NCI-H2081 (cell line): ENCODE measurements around the gene MCC.
A peak's percentile ranks its signal among the peaks of the same experiment; 100 is the strongest.
"Not testable (repeated sequence)": the region's sequence is repeated elsewhere in the genome, so short reads cannot be mapped to it uniquely, and the experiment has no call there.

Experiments
- DNase-seq, 2 experiments: peaks; one replicate each; lab custom pipeline; 2025; lab: John Stamatoyannopoulos, UW

Gene MCC

GRCh38 chr5:113081881-113082546 is 406.2 kb downstream of the MCC start:
- no peak for DNase-seq

- DNase-seq = no peak
Measured at GRCh38 chr5:113081091-113081839, 407.0 kb downstream of the MCC start.

DNA sequence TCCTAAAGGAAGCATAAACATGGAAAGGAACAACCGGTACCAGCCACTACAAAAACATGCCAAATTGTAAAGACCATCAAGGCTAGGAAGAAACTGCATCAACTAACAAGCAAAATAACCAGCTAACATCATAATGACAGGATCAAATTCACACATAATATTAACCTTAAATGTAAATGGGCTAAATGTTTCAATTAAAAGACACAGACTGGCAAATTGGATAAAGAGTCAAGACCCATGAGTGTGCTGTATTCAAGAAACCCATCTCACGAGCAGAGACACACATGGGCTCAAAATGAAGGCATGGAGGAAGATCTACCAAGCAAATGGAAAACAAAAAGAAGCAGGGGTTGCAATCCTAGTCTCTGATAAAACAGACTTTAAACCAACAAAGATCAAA is 411.6 kb downstream of the MCC start:
- not testable (repeated sequence) for DNase-seq

GRCh38 chr5:113075019-113075418 is 413.2 kb downstream of the MCC start:
- no peak for DNase-seq

GRCh38 chr5:113073629-113074034 is 414.6 kb downstream of the MCC start:
- not testable (repeated sequence) for DNase-seq

DNA sequence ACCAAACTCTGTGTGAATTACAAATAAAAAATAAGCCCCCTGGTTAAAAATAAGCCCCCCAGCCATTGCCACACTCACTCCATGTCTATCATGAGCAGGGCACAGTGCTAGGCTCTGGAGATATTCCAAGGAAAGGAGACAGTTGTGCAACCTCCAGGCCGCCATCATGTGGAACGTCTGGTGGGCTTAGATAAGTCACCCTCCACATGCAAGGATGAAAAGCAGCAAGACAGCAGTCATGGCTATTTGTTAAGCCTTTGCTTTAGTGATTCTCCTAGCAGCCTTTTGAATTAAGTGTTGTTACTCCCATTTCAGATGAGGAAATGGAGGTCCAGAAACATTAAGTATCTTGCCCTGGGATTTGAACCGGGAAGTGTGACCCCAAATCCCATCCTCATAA is 416.9 kb downstream of the MCC start:
- no peak for DNase-seq

- no peak for DNase-seq
Measured at GRCh38 chr5:113070901-113071300, 417.4 kb downstream of the MCC start.

GRCh38 chr5:113068559-113068958 is 419.7 kb downstream of the MCC start:
- DNase-seq = no peak

DNA sequence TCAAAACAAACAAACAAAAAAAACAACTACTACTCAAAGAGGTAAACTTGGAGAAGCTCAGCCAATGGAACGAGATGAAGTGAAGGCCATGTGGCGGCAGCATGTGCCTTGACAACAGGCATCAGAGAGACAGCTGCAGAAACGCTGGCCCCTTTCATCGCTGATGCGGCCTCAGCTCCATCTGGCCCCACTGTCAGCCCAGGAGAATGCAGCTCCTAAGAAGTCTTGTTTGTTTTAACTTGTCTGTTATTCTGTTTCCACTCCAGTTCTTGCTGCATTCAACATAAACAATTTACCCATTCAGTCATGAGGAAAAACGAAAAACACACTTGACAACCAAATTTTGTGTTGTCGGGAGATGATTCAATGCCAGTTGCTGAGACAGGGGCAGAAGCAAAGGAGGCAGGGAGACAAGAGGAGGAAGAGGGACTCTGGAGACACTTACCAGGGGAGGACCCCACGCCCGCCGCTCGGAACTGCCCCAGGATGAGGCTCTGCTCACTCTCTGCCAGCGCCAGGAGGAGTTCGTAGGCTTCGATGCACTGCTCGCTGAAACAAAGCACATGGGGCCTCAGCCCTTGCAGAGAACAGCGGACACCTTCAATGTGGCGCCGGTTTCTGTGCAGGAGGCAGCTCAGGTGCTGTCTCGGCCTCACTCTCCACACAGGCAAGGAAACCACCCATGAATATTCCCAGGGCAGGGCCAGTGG is 420.5 kb downstream of the MCC start:
- DNase-seq = no peak

DNA sequence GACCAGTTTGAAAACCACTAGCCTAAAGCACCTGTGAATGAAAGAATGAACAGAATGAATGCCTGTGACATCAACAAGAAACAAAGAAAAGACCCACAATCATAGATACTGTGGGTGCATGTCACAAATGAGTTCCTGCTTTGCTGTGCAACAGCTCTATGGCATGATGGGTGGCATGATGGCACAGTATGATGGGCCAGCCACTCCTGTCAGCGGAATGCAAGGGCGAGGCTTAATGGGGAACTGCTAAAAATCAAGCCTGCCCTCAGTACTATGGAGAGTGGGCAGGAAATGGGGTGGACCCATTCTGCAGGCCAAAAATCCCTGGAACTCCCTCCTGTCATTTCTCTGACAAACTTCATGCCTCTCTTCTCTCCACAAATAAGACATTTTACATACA is 422.6 kb downstream of the MCC start:
- no peak for DNase-seq

GRCh38 chr5:113064806-113065205 is 423.4 kb downstream of the MCC start:
- DNase-seq = no peak

GRCh38 chr5:113063927-113064326 is 424.3 kb downstream of the MCC start:
- DNase-seq = no peak

GRCh38 chr5:113062869-113063508 is 425.3 kb downstream of the MCC start:
- no peak for DNase-seq

DNA sequence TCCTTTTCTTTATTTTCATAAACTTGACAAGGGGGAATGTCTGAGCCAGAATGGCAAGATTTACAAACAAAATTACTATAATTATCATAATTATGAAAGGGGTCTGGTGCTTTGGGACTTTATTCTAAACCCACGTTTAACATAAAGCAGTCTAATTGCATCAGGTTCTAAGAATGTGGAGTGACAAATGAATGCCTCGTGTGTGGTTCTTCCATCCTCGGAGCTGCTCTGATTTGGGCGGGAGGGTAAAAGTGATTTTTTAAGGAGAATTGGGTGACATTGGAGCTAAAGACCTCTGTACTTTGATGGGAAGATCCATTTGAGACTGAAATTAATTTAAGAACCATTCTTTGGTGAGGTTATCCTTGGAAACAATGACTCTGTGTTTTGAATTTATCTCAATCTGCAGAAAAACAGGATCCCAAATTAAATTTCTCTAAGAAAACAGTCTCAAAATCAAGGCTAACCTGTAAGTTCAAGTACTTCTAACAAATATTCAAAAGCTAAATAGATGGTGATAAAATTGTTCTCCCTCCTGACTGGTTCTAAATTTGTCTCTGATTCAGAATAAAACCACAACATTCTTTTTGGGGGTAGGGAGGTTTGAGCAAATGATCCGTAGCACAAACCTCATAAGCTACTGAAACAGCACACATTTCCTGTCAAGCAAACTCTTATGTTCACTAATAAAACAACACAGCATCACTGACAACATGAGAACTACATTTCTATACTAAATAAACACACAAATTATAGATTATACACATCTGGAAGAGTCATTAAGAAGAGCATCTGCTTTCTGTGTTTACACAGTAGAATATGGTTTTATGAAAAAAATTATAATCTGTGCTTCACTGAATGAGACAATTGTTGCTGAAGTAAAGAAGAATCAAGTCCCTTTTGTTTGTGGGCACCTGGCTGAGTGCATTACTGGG is 426.1 kb downstream of the MCC start:
- DNase-seq = peak; percentile 23 to 73

DNA sequence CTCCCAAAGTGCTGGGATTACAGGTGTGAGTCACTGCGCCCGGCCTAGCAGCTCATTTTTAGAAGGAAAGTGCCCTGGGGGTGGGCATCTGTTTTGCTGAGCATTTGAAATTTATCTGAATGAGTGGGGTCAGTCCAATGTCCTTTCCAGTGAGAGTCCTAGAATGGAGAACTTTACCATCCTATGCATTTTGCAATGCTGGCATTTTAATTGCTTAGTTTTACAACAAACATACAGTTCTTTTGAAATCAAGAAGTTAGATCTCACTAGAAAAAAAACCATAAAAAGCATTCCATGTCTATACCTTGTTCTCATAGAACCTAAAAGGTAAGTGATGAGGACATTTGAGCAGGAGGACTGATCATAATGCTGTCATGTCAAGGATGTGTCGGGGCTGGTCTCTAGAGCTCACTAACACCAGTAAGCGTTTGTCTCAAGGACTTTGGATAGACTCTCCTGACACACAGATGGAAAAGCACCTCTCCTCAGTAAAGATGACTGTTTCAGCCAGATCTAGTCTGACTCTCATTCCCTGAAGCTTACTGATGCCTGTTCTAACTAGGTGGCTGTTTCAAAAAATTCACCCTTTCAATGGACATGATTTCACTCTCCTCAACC is 427.7 kb downstream of the MCC start:
- DNase-seq = no peak

GRCh38 chr5:113059232-113060040 is 428.8 kb downstream of the MCC start:
- DNase-seq = peak in 1 of 2 experiments; percentile 33

- DNase-seq = no peak
Measured at GRCh38 chr5:113058706-113059226, 429.5 kb downstream of the MCC start.

DNA sequence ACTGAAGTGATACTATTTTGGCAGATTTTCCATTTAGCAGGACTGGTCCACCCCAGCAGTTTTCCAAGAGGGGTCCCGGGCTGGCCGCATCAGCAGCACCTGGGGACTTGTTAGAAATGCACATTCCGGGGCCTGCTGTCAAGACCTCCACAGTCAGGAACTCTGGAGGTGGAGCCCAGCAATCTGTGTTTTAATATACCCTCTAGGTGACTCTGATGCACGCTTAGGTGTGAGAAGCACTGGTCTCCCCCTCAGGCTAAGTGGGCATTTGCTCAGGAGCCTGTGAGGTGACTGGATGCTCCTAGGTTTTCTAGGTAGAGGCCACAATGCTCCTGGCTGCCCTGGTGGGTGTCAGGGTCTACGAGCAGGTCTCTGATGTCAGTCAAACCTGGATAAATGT is 430.0 kb downstream of the MCC start:
- no peak for DNase-seq

DNA sequence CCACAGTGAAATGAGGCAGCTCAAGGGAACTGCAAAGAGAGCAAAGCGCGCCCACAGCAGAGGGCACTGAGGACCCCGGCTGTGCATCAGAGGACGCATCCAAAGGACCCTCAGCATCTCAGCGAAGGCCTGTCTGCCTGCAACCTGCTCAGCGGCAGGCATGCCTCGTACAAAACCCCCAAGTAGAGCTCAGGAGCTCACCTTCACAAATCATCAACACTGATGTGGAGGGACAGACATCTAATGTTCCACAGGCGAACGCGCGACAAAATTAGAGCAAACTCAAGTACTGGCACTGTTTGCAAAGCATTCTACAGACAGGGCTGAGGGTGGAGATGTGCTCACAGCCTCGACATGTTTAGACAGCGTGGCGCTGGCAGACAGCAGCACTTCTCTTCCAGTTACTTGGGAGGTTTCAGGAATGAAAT is 430.7 kb downstream of the MCC start:
- peak in 1 of 2 experiments; percentile 11 for DNase-seq

- DNase-seq = no peak
Measured at GRCh38 chr5:113056988-113057387, 431.3 kb downstream of the MCC start.
